Measurements from ENCODE around the gene P4HTM. TPM values are rescaled to one million over a fixed set of nuclear protein-coding genes. Genes with fewer than 3 reads are reported as not detected.

The P4HTM gene, protein sequence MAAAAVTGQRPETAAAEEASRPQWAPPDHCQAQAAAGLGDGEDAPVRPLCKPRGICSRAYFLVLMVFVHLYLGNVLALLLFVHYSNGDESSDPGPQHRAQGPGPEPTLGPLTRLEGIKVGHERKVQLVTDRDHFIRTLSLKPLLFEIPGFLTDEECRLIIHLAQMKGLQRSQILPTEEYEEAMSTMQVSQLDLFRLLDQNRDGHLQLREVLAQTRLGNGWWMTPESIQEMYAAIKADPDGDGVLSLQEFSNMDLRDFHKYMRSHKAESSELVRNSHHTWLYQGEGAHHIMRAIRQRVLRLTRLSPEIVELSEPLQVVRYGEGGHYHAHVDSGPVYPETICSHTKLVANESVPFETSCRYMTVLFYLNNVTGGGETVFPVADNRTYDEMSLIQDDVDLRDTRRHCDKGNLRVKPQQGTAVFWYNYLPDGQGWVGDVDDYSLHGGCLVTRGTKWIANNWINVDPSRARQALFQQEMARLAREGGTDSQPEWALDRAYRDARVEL
- total RNA-seq (2014; rRNA removed; shearing (Covaris generic)) = not detected in 2 replicates
- not detected in 2 replicates for polyA plus RNA-seq (2015; cell fraction: cytosol; rRNA removed)
- not detected in 2 replicates for polyA plus RNA-seq (2015; cell fraction: nucleus; rRNA removed)

DNA sequence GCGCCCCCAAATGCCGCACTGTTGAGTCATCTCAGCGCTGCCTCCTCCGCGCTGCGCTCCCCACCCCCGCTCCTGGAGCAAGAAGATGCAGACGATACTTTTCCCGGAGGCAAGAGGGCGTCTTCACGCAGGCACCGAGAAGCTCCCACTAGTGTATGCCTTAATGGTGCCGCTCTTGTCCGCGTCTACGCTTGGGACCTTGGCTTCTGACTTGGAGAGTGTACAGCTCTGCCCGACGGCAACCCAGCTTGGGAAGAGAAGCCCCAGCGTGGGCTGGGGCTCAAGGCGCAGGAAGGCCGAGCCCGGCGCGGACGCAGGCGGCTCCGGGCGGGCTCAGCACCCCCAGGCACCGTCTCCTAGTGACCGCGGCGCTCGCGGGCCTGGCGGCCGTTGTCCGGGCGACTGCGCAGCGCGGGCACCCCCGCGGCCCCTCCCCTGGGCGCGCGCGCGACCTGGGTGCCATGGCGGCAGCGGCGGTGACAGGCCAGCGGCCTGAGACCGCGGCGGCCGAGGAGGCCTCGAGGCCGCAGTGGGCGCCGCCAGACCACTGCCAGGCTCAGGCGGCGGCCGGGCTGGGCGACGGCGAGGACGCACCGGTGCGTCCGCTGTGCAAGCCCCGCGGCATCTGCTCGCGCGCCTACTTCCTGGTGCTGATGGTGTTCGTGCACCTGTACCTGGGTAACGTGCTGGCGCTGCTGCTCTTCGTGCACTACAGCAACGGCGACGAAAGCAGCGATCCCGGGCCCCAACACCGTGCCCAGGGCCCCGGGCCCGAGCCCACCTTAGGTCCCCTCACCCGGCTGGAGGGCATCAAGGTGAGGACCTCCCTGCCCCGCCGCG lies at the start of gene P4HTM:
P4HTM (plus strand) TSS at position 446 of the 840 bp plus-strand sequence; CDS start at position 462, 16 bp downstream.
- DNase-seq (ENCODE audit: low read depth, low spot score) = no peak
- in situ Hi-C loops (cut with HindIII; ENCODE audit: low pct_unique_long_range_greater_than_20kb, low sequenced_read_pairs) = no loop called here

DNA sequence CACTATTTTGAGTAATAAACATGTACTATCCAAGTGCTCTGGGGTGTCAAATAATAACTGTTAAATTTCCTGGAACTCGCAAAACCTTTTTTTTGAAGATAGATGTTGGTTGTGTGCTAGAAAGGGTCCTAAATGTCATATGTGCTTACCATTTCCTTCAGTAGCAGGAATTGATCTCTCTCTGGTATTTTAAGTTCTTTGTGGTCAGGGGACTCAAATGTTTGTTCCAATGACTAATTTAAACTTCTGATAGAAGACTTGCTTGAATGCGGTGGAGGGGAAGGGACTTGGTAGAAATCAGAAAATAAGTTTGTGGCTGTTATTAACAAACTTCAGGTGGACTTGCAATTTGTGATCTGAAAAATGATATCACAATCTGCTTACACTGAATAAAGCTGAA lies 44.6 kb upstream of the P4HTM start:
- in situ Hi-C loops (cut with HindIII; ENCODE audit: low pct_unique_long_range_greater_than_20kb, low sequenced_read_pairs) = no loop called here
- DNase-seq (ENCODE audit: low read depth, low spot score) = no peak

DNA sequence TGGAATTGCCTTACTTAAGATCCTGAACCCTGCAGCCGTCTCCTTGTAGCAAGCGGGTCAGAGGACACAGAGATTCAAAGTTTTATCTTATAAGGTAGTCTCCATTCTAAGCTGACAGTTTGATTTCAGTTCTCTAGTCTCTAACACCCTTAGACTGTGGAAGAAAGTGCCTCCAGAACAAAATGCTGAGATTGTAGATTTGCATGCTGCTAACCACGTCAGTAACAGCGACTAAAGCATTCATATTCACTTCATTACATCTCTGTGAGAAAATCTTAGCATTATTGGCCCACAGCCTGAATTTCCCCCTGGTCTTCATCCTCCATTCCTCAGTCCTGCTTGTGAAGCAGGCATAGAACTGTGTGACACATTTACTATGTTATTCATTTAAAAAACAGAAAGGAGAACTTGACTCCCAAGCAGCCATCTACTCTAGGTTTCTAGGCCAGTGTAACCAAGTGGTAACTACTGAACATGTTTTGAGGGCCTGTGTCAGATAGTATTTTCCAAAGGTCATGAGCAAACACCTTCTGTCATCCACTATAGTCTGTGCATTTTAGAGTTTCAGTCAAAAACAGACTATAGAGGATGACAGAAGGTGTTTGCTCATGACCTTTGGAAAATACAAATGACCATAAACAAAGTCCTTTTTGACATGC lies 44.0 kb upstream of the P4HTM start:
- no peak for DNase-seq (ENCODE audit: low read depth, low spot score)
- in situ Hi-C loops (cut with HindIII; ENCODE audit: low pct_unique_long_range_greater_than_20kb, low sequenced_read_pairs) = no loop called here

DNA sequence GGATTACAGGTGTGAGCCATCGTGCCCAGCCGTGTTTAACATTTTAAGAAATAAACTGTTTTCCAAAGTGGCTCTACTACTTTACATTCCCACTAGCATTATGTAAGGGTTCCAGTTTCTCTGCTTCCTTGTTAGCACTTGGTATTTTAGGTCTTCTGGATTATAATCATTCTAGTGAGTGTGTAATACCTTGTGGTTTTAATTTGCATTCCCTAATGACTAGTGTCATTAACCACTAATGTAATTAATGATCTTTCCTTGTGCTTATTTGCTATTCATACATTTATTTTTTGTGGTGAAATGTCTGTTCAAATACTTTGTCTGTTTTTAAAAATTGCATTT lies 40.7 kb upstream of the P4HTM start:
- in situ Hi-C loops (cut with HindIII; ENCODE audit: low pct_unique_long_range_greater_than_20kb, low sequenced_read_pairs) = no loop called here
- DNase-seq (ENCODE audit: low read depth, low spot score) = no peak

DNA sequence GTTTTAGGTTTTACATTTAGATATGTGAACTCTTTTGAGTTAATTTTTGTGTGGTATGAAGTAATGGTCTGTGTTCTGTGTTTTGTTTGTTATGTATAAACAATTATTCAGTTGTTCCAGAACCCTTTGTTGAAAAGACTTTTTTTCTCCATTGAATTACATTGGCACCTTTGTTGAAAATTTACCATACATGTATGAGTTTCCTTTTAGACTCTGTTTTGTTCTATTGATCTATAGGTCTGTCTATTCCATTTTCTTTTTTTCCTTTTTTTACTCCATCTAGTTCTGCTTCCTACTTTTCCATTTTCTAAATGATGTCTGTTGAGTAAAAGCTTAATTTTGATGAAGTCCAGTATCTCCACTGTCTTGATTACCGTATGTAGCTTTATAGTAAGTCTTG lies 40.0 kb upstream of the P4HTM start:
- peak; percentile 14 for DNase-seq (ENCODE audit: low read depth, low spot score)
- in situ Hi-C loops (cut with HindIII; ENCODE audit: low pct_unique_long_range_greater_than_20kb, low sequenced_read_pairs) = no loop called here

DNA sequence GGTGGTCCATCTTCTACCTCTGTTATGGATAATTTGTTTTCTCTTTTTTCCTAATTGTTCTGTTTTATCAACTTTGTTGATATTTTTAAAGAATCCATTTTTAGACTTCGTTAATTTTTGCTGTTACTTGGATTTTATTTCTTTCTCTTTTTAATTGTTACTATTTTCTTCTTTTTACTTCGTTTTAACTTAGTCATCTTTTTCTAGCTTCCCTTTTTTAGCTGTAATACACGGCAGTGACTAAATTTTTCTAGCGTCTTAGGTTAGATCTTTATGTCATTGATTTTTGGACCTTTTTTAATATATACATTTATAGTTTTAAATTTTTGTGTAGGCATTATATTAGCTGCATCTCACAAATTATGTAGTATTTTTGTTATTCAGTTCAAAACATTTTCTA lies 38.3 kb upstream of the P4HTM start:
- in situ Hi-C loops (cut with HindIII; ENCODE audit: low pct_unique_long_range_greater_than_20kb, low sequenced_read_pairs) = no loop called here
- no peak for DNase-seq (ENCODE audit: low read depth, low spot score)

DNA sequence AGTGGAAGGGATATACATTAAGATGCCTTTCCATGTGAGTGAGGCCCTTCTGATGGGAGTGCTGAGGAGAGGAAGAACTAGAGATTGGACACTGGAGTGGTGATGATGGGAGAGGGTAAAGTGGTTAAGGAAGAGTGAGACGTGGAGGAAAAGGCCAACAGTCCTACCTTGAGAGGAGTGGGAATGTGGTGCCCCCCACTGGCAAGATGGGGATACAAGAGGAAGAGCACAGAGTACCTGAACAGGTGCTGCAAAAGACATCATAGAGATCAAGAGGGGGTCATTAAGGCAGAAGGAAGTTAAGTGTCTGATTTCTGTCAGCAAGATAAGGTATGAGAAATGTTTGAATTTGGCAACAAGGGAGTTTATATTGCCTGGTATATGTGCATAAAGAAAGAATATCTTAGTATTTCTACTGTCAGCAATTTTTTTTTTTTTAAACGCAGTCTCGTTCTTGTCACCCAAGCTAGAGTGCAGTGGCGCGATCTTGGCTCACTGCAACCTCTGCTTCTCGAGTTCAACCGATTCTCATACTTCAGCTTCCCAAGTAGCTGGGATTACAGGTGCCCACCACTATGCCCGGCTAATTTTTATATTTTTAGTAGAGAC lies 37.4 kb upstream of the P4HTM start:
- in situ Hi-C loops (cut with HindIII; ENCODE audit: low pct_unique_long_range_greater_than_20kb, low sequenced_read_pairs) = no loop called here
- DNase-seq (ENCODE audit: low read depth, low spot score) = peak; percentile 51

DNA sequence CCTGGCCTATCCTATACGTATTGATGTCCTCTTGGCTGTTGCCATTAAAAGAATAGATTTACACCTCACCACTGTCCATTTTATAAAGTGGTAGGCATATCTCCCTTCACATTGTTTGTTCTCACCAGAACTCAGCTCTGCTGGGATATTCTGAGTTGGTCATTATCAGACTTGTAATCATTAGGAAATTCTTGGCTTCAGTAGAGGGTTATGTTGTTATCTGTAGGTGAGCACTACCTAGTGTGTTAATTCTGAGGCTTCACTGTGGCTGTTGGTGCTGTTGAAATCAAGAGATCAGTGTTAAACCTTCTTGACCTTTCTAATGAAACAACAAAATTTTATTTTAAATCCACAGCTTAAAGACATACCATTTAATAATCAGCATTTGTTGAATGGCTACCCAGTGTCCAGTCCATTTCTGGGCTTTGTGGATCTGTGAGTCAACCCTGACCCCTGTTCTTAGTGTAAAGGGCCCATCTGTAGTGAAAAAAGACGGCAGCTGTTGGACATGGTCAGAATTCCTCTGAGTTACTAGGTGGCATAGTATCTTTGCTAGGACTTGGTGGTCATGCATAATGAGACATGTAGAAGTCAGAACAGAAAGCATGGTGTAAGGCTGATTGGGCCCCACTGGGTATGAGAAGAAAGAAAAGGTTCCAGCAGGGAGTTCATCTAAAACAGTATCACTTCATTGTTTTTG lies 32.9 kb upstream of the P4HTM start:
- in situ Hi-C loops (cut with HindIII; ENCODE audit: low pct_unique_long_range_greater_than_20kb, low sequenced_read_pairs) = no loop called here
- no peak for DNase-seq (ENCODE audit: low read depth, low spot score)

DNA sequence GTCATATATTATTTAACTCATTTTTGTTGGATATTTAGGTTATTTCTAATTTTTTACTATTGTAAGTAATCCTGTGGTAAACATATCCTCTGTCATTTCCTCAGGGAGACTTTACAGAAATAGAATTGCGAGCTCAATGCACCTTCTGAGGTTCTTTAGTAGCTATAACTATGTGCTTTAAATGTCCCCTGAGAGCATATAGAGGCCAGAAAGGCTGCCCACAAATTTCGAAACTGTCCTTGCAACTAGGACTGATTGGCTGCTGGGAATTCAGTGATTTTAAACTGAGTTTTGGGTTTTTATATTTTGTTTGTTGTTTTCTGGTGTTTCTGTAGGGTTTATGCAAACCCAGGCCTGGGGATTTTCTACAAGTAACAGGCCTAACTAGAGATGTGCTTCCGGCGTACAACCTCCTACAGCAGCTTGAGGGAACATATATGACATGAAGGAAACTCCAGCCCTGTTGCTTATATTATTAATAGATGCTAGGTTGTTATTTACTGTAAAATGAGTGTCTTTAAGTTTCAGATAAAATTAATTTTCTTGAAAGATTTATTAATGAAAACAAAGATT lies 29.1 kb upstream of the P4HTM start:
- in situ Hi-C loops (cut with HindIII; ENCODE audit: low pct_unique_long_range_greater_than_20kb, low sequenced_read_pairs) = no loop called here
- peak; percentile 7 for DNase-seq (ENCODE audit: low read depth, low spot score)

DNA sequence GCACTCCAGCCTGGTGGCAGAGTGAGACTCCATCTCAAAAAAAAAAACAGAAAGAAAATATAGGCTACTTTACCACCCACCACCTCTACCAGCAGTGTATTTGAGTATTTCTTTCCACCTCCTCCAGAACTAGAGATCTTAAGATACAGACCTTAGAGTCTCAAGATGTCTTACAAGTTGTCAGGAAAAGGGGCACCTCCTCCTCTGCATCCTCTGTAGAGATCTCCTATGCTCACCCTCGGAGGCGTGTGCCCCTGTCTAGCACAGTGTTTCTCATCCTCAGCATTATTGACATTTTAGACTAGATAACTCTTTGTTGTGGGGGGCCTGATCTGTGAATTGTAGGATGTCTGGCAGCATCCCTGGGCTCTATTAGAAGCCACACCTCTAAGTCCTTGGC lies 27.7 kb upstream of the P4HTM start:
- in situ Hi-C loops (cut with HindIII; ENCODE audit: low pct_unique_long_range_greater_than_20kb, low sequenced_read_pairs) = no loop called here
- no peak for DNase-seq (ENCODE audit: low read depth, low spot score)

DNA sequence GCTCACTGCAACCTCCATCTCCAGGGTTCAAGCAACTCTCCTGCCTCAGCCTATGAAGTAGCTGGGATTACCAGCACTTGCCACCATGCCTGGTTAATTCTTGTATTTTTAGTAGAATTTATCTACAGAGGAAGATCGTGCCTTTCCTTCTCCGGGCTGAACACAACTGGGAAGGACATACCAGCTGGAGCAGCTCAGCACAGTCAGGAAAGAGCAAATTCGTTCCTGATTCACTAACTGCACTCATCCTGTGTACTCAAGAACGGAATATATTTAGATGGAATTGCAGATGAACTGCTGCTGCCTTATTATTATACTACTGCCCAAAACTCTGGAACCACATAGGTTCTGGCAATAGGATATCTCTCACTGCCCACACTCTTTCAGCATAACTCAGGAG lies 27.1 kb upstream of the P4HTM start:
- no peak for DNase-seq (ENCODE audit: low read depth, low spot score)
- in situ Hi-C loops (cut with HindIII; ENCODE audit: low pct_unique_long_range_greater_than_20kb, low sequenced_read_pairs) = no loop called here

DNA sequence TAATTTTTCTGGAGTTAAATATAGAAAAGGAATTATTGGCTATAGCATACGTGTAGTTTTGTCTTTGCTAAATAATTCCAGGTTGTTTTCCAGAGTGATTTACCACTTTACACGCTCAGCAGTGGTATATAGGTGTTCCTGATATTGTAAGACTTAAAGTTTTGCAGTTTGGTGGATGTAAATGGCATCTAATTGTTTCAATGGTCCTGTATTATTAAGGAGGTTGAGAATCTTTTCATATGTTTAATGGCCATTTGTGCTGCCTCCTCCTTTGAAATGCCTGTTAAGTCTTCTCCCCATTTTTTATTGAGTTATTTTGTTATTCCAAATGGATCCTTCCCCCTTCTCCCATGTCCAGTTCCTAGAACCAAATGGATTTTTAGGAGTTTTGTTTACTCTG lies 26.4 kb upstream of the P4HTM start:
- DNase-seq (ENCODE audit: low read depth, low spot score) = no peak

DNA sequence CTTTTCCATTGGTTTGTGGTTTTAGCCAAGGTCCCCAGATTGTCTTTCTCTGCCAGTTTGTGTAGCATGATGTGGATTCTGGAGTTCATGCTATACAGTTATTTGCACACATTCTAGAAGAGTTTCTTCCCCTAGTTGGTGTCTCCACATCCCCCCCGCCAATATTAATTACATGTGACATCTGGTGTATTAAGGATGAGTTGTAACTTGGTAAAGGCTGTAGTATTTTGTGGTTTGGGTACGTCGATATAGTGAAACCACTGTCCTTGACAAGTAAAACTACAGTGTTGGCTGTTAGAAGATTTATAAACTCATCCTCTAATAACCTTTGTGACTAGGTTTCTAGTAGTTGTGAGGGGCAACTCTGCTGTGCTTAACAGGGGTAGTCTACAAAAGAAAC lies 23.7 kb upstream of the P4HTM start:
- in situ Hi-C loops (cut with HindIII; ENCODE audit: low pct_unique_long_range_greater_than_20kb, low sequenced_read_pairs) = no loop called here
- no peak for DNase-seq (ENCODE audit: low read depth, low spot score)

More for the DNA sequence above, 26.4 kb upstream of the P4HTM start:
- in situ Hi-C loops (cut with HindIII; ENCODE audit: low pct_unique_long_range_greater_than_20kb, low sequenced_read_pairs) = no loop called here

DNA sequence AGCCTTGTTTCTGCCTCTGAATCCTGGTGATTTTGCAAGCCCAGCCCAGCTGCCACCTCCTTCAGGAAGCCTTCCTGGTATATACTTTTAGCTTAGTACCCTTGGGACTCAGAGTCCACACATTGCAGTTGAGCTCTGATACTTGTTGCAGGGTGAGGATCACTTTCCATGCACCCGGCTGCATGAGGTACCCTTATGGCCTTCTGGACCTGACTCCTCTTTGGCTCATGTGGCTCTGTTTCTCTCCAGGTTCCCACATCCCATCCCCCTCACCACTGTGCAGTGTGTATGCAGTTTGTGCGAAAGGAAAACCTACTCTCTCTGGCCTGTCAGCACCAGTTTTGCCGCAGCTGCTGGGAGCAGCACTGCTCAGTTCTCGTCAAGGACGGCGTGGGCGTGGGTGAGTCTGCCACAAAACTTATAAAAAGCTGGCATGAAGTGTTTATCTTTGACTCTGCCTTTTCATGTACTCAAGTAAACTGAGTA lies 23.1 kb upstream of the P4HTM start:
- in situ Hi-C loops (cut with HindIII; ENCODE audit: low pct_unique_long_range_greater_than_20kb, low sequenced_read_pairs) = no loop called here
- DNase-seq (ENCODE audit: low read depth, low spot score) = no peak

DNA sequence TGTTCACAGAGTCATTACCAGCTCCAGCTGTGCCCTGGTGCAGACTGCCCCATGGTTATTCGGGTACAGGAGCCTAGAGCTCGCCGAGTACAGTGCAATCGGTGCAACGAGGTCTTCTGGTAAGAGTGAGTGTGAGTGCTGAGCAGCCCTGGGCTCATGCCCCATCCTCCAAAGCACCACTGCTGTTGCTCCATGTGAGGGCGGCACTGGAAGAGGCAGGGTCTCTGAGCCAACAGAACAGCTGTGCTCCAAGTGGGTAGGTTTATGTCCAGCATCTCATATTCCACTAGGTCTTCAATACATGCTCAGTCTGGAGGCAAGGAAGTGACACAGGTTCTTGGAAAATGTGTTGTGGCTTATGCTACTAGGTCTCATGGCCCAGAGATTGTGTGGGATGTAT lies 19.5 kb upstream of the P4HTM start:
- no peak for DNase-seq (ENCODE audit: low read depth, low spot score)
- in situ Hi-C loops (cut with HindIII; ENCODE audit: low pct_unique_long_range_greater_than_20kb, low sequenced_read_pairs) = no loop called here

DNA sequence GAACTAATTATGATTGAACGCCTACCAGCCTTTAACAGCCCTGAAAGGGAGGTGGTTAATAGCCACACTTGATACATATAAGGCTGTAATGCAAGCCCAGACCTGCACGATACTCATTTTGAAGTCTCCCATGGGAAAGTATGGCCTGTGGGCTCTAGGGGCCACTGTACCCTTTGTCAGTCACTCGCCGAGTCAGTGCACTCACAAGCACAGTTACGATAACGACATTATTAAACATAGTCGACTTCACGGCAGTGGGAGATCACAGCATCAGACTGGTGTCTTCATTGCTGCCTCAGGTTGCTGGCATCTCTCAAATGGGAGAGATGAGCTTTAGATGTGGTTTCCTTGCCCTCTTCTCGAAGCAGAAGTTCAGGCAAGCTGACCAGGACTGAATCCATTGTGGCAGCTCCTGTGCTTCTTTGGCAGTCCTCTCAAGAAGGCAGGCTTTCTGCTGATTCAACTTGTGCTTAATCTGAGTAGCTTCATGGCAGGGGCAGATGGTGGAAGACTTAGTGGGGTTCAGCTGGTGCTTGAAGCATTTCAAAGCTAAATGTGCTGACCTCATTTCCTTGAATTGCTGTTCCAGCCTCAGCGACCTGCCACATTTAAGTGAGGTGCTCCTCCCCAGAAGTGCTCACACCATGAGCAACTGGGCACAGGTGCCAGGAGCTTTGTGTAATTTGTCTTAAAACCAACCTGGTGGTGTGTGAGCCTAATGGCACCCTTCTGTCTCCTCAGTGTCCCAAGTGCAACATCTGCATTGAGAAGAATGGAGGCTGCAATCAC lies 15.8 kb upstream of the P4HTM start:
- DNase-seq (ENCODE audit: low read depth, low spot score) = no peak
- in situ Hi-C loops (cut with HindIII; ENCODE audit: low pct_unique_long_range_greater_than_20kb, low sequenced_read_pairs) = no loop called here

Data from SK-MEL-5 (cell line).